Measurements from ENCODE around the gene C7orf57.

Gene C7orf57

DNA sequence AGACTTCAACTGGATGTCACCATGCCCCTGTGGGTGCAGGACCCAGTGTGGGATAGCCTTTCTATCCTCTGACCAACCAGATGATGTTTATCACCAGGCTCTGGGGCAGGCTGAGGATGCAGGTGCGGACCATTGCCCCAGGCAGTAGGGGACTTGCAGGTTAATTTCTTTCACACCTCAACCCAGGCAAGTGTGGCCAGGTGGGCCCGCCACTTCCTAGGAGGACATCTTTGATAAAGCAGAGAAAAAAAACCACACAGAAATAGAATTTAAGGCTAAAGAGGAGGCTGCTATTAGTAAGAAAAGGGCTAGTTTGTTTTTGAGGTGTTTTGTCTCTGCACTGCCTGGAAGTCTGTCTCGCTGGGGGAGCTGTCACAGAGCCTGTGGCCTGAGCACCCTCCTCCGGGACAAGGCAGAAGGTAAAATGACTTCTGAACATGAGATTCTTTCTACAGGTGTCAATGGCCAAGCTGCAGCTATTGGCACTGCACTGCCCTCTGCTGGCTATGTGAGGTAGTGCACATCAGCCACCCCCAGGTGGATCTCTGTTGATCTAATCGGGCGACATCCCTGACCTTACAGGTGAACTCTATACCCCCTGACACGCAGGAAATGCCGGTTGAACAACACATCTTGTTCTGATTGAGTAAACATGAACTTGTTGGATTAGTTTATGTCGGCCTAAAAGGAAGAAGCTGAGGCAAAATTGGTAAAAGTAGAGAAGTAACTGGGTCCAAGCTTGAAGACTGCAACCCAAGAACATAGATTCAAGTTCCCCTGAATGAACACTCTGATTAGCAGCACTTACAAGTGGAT lies 74.7 kb downstream of the C7orf57 start:
- peak; percentile 36 for DNase-seq

DNA sequence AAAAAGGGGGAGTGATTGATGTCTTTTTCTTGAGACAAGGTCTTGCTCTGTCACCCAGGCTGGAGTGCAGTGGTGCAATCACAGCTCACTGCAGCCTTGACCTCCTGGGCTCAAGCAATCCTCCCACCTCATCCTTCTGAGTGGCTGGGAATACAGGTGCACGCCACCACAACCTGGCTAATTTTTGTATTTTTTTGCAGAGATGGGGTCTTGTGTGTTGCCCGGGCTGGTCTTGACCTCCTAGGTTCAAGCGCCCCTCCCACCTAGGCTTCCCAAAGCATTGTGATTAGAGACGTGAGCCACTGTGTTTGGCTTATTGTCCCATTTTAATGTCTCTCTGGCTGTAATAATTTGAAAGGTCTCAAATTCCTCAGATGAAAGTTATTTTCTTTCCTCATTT lies 75.5 kb downstream of the C7orf57 start:
- DNase-seq: no peak
